Prostate gland (tissue), 2 donors: ENCODE data around the gene TACC2. TPM values are rescaled to one million over a fixed set of nuclear protein-coding genes. Genes with fewer than 3 reads are reported as not detected.
A peak's percentile ranks its signal among the peaks of the same experiment; 100 is the strongest.
"Not testable (repeated sequence)": the region's sequence is repeated elsewhere in the genome, so short reads cannot be mapped to it uniquely, and the experiment has no call there.

Experiments
- DNase-seq: peaks from one replicate; pipeline ENCODE4 v3.0.0-alpha.2; 2019; ENCODE audit warnings: low spot score
- H3K27ac ChIP-seq, 2 donors: fragments of 200-600 bp; sonication (generic); 2 replicates each; pipeline ENCODE4 v1.5.1; 2017 to 2019
- H3K27me3 ChIP-seq: fragments of 200-600 bp; sonication (generic); replicated peaks from 2 replicates; pipeline ENCODE4 v1.5.1; 2019; ENCODE audit not compliant: insufficient read depth
- H3K36me3 ChIP-seq, 2 donors: fragments of 200-600 bp; sonication (generic); 1 replicate in 1 of 2; 2 replicates in 1 of 2; pipeline versions ENCODE4 v1.5.1 to v1.8.1; 2017 to 2019
- H3K4me1 ChIP-seq: fragments of 200-600 bp; sonication (generic); replicated peaks from 2 replicates; pipeline ENCODE4 v1.5.1; 2019
- H3K4me3 ChIP-seq, 2 donors: fragments of 200-600 bp; sonication (generic); 2 replicates each; pipeline ENCODE4 v1.5.1; 2017 to 2019
- H3K9me3 ChIP-seq: fragments of 200-600 bp; sonication (generic); 2 replicates; pipeline ENCODE4 v1.5.1; 2017
- POLR2A ChIP-seq: fragments of 450-650 bp; IDR thresholded peaks from one replicate; pipeline ENCODE4 v1.6.1; 2016; ENCODE audit warnings: antibody characterized with exemption, mild to moderate bottlenecking
- POLR2AphosphoS5 ChIP-seq: sonication (generic); formaldehyde crosslinking; IDR thresholded peaks from one replicate; pipeline ENCODE4 v1.6.1; 2017; ENCODE audit warnings: antibody characterized with exemption
- WGBS: methylation state at CpG from one replicate; pipeline ENCODE4 v1.1.5; 2018; 5-methylcytosine and 5-hydroxymethylcytosine counted together
- intact Hi-C: fragments of 100-400 bp; cut with DNase I; formaldehyde crosslinking; loops from one replicate; pipeline ENCODE4 v1.14.2; 2022
- total RNA-seq, 2 donors: library from RNA; depleted of rRNA; stranded (reverse); fragments of >200 nt; gene quantifications; one replicate each; pipeline ENCODE4 v1.1.0, GENCODE V29; 2016
- TF ChIP-seq, protein P1 (sequence below), 4 experiments: fragments of 200-600 bp in 2 of 4; fragments of 450-650 bp in 2 of 4; sonication (generic) in 2 of 4; IDR thresholded peaks; 1 replicate in 3 of 4; 2 replicates in 1 of 4; pipeline ENCODE4 v1.5.1; 2016 to 2019; ENCODE audit warnings: antibody characterized with exemption in 4 of 4, mild to moderate bottlenecking in 2 of 4, moderate library complexity in 2 of 4

The TACC2 gene
- total RNA-seq, 2 donors from 2014 or later = 101 to 140 TPM

DNA sequence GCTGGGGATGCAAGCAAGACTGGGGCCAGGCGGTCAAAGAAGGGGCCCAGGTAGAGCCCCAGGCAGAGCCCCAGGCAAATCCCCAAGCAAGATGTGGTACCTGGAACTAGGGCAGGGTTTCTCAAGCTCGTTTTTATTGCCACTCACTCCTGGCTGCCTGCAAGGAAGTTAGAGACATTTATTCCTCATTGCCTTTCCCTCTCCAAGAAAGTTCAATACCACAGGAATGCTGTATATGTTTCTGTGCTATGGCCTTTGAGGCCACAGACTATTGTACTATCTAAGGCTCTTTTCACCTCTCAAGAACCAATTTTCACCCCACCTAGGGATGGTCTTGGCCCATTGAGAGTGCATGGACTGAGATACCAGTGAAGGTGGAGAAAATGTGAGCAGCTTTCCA, 71.3 kb downstream of the TACC2 start:
- peak overlapping the region; percentile 56 to 61 for H3K27ac ChIP-seq
- TF ChIP-seq POLR2A (no peak), POLR2AphosphoS5 (no peak)
- TF ChIP-seq, protein P1, sequence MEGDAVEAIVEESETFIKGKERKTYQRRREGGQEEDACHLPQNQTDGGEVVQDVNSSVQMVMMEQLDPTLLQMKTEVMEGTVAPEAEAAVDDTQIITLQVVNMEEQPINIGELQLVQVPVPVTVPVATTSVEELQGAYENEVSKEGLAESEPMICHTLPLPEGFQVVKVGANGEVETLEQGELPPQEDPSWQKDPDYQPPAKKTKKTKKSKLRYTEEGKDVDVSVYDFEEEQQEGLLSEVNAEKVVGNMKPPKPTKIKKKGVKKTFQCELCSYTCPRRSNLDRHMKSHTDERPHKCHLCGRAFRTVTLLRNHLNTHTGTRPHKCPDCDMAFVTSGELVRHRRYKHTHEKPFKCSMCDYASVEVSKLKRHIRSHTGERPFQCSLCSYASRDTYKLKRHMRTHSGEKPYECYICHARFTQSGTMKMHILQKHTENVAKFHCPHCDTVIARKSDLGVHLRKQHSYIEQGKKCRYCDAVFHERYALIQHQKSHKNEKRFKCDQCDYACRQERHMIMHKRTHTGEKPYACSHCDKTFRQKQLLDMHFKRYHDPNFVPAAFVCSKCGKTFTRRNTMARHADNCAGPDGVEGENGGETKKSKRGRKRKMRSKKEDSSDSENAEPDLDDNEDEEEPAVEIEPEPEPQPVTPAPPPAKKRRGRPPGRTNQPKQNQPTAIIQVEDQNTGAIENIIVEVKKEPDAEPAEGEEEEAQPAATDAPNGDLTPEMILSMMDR (IDR thresholded peaks at IDR 0.05) = no peak
- no peaks in the 10 kb centered on the region for H3K27me3 ChIP-seq
- H3K4me3 ChIP-seq = no peak overlapping the region
- no peaks in the 10 kb centered on the region for H3K9me3 ChIP-seq
- intact Hi-C loops = no loop called here
- 54% methylated on average over 2 of the region's 2 CpGs for WGBS
- H3K36me3 ChIP-seq = no peaks in the 10 kb centered on the region
- peaks cover 5% of the 10 kb centered on the region for H3K4me1 ChIP-seq
- DNase-seq = no peak

DNA sequence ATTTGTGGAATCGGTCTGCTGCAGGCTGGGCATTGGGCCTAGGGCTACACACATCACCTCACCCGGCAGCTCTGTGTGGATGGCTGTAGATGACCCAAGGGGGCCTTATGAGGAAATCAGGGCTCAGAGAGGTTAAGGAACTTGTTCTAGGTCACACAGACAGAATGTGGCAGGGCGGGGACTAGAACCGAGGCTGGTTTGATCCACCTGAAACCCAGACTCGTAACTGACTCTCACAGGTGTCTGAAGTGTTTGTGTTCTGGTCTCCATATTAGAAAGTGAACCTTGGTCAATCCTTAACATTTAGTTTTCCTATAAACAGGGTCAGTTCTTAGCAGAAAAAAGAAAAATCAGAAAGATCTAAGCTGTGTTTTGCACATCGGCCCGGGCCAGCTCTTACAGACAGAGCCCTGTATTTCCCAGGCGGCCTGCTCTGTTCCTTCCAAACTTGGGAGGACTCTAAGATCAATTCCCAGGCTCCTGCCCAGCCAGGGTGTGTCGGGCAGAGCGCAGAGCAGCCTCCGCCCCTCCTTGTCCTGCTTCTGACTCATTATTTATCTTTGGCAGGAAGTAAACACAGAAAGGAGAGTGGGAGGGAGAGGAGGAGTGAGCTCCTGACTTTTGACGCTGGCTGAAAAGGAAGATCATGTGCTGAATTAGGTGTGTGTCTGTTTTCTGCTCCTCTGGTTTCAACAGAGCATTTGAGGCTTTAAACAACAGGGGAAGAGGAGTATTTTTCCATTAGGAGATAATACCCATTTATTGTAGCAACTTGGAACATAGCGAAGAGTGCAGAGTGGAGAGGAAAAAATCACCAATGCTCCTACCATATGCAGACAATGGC, 74.1 kb downstream of the TACC2 start:
- no peak overlapping the region for H3K4me3 ChIP-seq
- peaks cover 5% of the 10 kb centered on the region for H3K4me1 ChIP-seq
- WGBS = 27% methylated on average over 13 of the region's 13 CpGs
- intact Hi-C loops = no loop called here
- peak overlapping the region; percentile 96 to 99 for H3K27ac ChIP-seq
- H3K36me3 ChIP-seq = no peaks in the 10 kb centered on the region
- peak; percentile 96 for DNase-seq
- H3K9me3 ChIP-seq = no peaks in the 10 kb centered on the region
- peak; percentile 100 for TF ChIP-seq POLR2AphosphoS5
- peak; percentile 69 for TF ChIP-seq POLR2A
- TF ChIP-seq, protein P1 (IDR thresholded peaks at IDR 0.05) = peak in 2 of 4 experiments; percentile 10 to 14
- no peaks in the 10 kb centered on the region for H3K27me3 ChIP-seq

DNA sequence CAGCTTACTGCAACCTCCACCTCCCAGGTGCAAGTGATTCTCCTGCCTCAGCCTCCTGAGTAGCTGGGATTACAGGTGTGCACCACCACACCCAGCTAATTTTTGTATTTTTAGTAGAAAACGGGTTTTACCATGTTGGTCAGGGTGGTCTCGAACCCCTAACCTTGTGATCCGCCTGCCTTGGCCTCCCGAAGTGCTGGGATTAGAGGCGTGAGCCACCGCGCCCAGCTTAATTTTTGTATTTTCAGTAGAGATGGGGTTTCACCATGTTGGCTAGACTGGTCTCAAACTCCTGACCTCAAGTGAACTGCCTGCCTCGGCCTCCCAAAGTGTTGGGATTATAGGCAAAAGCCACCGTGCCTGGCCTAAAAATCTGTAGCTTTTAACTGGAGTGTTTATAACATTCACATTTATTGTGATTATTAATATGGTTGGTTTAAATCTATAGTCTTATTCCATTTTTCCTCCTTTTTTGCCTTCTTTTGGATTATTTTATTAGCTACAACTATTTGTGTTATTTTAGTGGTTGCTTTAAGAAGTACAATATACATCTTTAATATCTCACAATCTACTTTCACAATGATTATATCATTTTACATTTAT, 77.5 kb downstream of the TACC2 start:
- intact Hi-C loops, H3K9me3 ChIP-seq, H3K4me1 ChIP-seq, H3K4me3 ChIP-seq, DNase-seq, H3K27me3 ChIP-seq, H3K36me3 ChIP-seq: not testable (repeated sequence)
- H3K27ac ChIP-seq = peak overlapping the region; percentile 7 to 96
- 95% methylated on average over 9 of the region's 9 CpGs for WGBS

DNA sequence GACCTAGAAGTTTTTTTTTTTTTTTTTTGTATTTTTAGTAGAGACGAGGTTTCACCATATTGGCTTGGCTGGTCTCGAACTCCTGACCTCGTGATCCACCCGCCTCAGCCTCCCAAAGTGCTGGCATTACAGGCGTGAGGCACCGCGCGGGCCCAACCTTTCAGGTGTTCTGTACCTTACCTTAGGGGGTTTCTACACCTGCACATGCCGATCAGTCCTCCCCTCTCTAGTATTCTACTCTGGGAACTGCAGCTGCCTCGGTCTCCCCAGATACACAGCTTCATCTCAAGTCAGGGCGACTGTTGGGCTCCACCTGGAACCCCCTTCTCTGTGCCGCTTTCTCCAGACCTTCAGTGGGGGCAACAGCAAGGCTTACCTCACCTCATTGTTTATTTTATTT, 79.9 kb downstream of the TACC2 start:
- Histone ChIP-seq H3K36me3 (no peaks in the 10 kb centered on the region), H3K9me3 (no peaks in the 10 kb centered on the region), H3K4me1 (no peaks in the 10 kb centered on the region), H3K27ac (peak overlapping the region; percentile 61 to 68), H3K4me3 (no peak overlapping the region), H3K27me3 (no peaks in the 10 kb centered on the region)
- WGBS = 95% methylated on average over 12 of the region's 12 CpGs
- intact Hi-C loops = no loop called here
- no peak for DNase-seq
- no peak for TF ChIP-seq POLR2AphosphoS5
- TF ChIP-seq, protein P1 (IDR thresholded peaks at IDR 0.05) = no peak
- no peak for TF ChIP-seq POLR2A

GRCh38 chr10:122072491-122072890, 83.5 kb downstream of the TACC2 start:
- DNase-seq = no peak
- Histone ChIP-seq H3K36me3 (no peaks in the 10 kb centered on the region), H3K27ac (no peak overlapping the region), H3K9me3 (no peaks in the 10 kb centered on the region), H3K4me1 (no peaks in the 10 kb centered on the region), H3K27me3 (no peaks in the 10 kb centered on the region), H3K4me3 (no peak overlapping the region)
- intact Hi-C loops = no loop called here
- WGBS = 97% methylated on average over 9 of the region's 9 CpGs
- TF ChIP-seq POLR2AphosphoS5 = no peak
- TF ChIP-seq, protein P1 (IDR thresholded peaks at IDR 0.05) = no peak
- no peak for TF ChIP-seq POLR2A
